Skin epidermis (tissue), 12 donors: ENCODE measurements around the gene CYP4F2.
"Not testable (repeated sequence)": the region's sequence is repeated elsewhere in the genome, so short reads cannot be mapped to it uniquely, and the experiment has no call there.

Experiments
- H3K27ac ChIP-seq, 21 experiments: fragments of 200-600 bp; sonication (generic) in 11 of 21; one replicate each; pipeline ENCODE4 v1.5.0; 2020; ENCODE audit warnings: mild to moderate bottlenecking in 3 of 21, inconsistent platforms in 2 of 21, moderate library complexity in 2 of 21
- H3K4me3 ChIP-seq, 7 experiments: fragments of 200-600 bp; sonication (generic) in 2 of 7; one replicate each; pipeline ENCODE4 v1.5.0; 2020; ENCODE audit warnings: inconsistent platforms in 2 of 7, mild to moderate bottlenecking in 2 of 7, moderate library complexity in 1 of 7

CYP4F2 gene

GRCh38 chr19:15863272-15863671 is 34.6 kb downstream of the CYP4F2 start:
- Histone ChIP-seq H3K4me3 (no peak overlapping the region), H3K27ac (no peak overlapping the region)

- H3K27ac ChIP-seq: no peak overlapping the region
Measured at GRCh38 chr19:15862444-15862843, 35.4 kb downstream of the CYP4F2 start.

GRCh38 chr19:15860522-15860921 is 37.4 kb downstream of the CYP4F2 start:
- Histone ChIP-seq H3K27ac (no peak overlapping the region), H3K4me3 (no peak overlapping the region)

More at GRCh38 chr19:15862444-15862843, 35.4 kb downstream of the CYP4F2 start:
- H3K4me3 ChIP-seq: no peak overlapping the region

- H3K27ac ChIP-seq: no peak overlapping the region
- H3K4me3 ChIP-seq: no peak overlapping the region
Measured at GRCh38 chr19:15859187-15859586, 38.7 kb downstream of the CYP4F2 start.

- Histone ChIP-seq H3K27ac (no peak overlapping the region), H3K4me3 (no peak overlapping the region)
Measured at GRCh38 chr19:15850385-15850784, 47.5 kb downstream of the CYP4F2 start.

GRCh38 chr19:15846923-15847322 is 51.0 kb downstream of the CYP4F2 start:
- Histone ChIP-seq H3K27ac (no peak overlapping the region), H3K4me3 (no peak overlapping the region)

- H3K4me3 ChIP-seq: not testable (repeated sequence)
- peak overlapping the region in 2 of 21 experiments; percentile 37 to 55 for H3K27ac ChIP-seq
Measured at GRCh38 chr19:15843894-15844222, 54.0 kb downstream of the CYP4F2 start.

- Histone ChIP-seq H3K27ac (peak overlapping the region in 2 of 21 experiments; percentile 37 to 55), H3K4me3 (no peak overlapping the region)
Measured at GRCh38 chr19:15843203-15843893, 54.5 kb downstream of the CYP4F2 start.

- H3K4me3 ChIP-seq: no peak overlapping the region
- H3K27ac ChIP-seq: no peak overlapping the region
Measured at GRCh38 chr19:15841875-15842569, 55.9 kb downstream of the CYP4F2 start.

GRCh38 chr19:15840833-15841232 is 57.0 kb downstream of the CYP4F2 start:
- H3K4me3 ChIP-seq: no peak overlapping the region

GRCh38 chr19:15839888-15840287 is 58.0 kb downstream of the CYP4F2 start:
- not testable (repeated sequence) for H3K4me3 ChIP-seq, H3K27ac ChIP-seq

More at GRCh38 chr19:15840833-15841232, 57.0 kb downstream of the CYP4F2 start:
- H3K27ac ChIP-seq: no peak overlapping the region

- Histone ChIP-seq H3K4me3 (no peak overlapping the region), H3K27ac (peak overlapping the region in 4 of 21 experiments; percentile 96 to 100 (median 98))
Measured at GRCh38 chr19:15838351-15838750, 59.5 kb downstream of the CYP4F2 start.

GRCh38 chr19:15837221-15837731 is 60.6 kb downstream of the CYP4F2 start:
- Histone ChIP-seq H3K4me3 (peak overlapping the region; percentile 56 to 91 (median 68)), H3K27ac (peak overlapping the region in 18 of 21 experiments; percentile 95 to 100 (median 99))

GRCh38 chr19:15836330-15837220 is 61.3 kb downstream of the CYP4F2 start:
- Histone ChIP-seq H3K27ac (peak overlapping the region; percentile 91 to 100 (median 98)), H3K4me3 (peak overlapping the region; percentile 56 to 91 (median 68))

- Histone ChIP-seq H3K27ac (peak overlapping the region in 20 of 21 experiments; percentile 95 to 100 (median 98)), H3K4me3 (peak overlapping the region; percentile 56 to 91 (median 68))
Measured at GRCh38 chr19:15835565-15836329, 62.1 kb downstream of the CYP4F2 start.

GRCh38 chr19:15834232-15834631 is 63.6 kb downstream of the CYP4F2 start:
- H3K27ac ChIP-seq, H3K4me3 ChIP-seq: not testable (repeated sequence)

GRCh38 chr19:15831626-15832025 is 66.2 kb downstream of the CYP4F2 start:
- no peak overlapping the region for H3K27ac ChIP-seq
- H3K4me3 ChIP-seq: no peak overlapping the region

- Histone ChIP-seq H3K4me3 (no peak overlapping the region), H3K27ac (no peak overlapping the region)
Measured at GRCh38 chr19:15829786-15830185, 68.1 kb downstream of the CYP4F2 start.

GRCh38 chr19:15829306-15829698 is 68.6 kb downstream of the CYP4F2 start:
- no peak overlapping the region for H3K4me3 ChIP-seq
- H3K27ac ChIP-seq: peak overlapping the region in 2 of 21 experiments; percentile 3 to 16
